GM18517 (cell line): ENCODE data around the gene IQCB1.
"Not testable (repeated sequence)": the region's sequence is repeated elsewhere in the genome, so short reads cannot be mapped to it uniquely, and the experiment has no call there.

Source experiments
- ATAC-seq: cut with Tn5 transposase; IDR thresholded peaks from one replicate; pipeline ENCODE4 v1.9.1; 2021; ENCODE audit warnings: mild to moderate bottlenecking, moderate library complexity; ENCODE audit not compliant: unreplicated experiment

IQCB1 gene, protein sequence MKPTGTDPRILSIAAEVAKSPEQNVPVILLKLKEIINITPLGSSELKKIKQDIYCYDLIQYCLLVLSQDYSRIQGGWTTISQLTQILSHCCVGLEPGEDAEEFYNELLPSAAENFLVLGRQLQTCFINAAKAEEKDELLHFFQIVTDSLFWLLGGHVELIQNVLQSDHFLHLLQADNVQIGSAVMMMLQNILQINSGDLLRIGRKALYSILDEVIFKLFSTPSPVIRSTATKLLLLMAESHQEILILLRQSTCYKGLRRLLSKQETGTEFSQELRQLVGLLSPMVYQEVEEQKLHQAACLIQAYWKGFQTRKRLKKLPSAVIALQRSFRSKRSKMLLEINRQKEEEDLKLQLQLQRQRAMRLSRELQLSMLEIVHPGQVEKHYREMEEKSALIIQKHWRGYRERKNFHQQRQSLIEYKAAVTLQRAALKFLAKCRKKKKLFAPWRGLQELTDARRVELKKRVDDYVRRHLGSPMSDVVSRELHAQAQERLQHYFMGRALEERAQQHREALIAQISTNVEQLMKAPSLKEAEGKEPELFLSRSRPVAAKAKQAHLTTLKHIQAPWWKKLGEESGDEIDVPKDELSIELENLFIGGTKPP

DNA sequence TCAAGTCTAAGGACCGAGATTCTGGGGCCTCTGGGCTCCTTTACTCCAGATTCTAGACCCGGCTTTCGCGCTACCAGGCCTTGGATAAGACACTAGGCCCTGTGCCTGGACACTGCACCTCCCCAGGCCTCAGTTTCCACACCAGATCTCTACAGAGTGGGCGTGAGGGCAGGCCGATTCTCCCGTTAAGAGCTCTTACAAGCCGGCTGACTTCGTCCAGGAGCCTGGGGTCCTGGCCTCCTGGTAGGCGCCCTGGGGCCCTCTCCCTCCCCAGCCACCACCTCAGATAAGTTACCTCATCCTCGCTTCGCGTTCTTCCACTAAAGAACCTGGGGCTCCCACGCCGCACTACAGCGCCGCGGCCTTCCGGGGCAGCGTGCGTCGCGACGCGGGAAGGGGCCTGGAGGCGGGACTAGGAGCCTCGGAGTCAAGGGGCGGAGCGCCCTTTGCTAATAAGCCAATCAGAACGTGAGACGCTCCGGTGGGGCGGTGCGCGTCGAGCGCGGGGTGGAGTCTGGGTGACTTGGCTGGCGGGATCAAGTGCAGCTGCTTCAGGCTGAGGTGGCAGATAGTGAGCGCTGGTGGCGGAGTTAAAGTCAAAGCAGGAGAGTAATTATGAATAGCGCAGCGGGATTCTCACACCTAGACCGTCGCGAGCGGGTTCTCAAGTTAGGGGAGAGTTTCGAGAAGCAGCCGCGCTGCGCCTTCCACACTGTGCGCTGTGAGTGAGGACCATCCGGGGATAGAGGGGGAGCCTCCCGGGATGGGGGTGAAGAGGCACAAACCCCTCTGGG, at the start of gene IQCB1, which contains the start of gene EAF2:
Gene IQCB1 (minus strand): TSS at position 390 of the 794 bp plus-strand sequence. CDS start 6,100 bp downstream, outside the sequence.
Gene EAF2 (plus strand): TSS at position 539 of the 794 bp plus-strand sequence. CDS start 77 bp downstream, at position 616.
- peak; percentile 97 for ATAC-seq

GRCh38 chr3:121883507-121883906, 48.6 kb upstream of the IQCB1 start:
- no peak for ATAC-seq

GRCh38 chr3:121878411-121878810, 43.6 kb upstream of the IQCB1 start:
- no peak for ATAC-seq

DNA sequence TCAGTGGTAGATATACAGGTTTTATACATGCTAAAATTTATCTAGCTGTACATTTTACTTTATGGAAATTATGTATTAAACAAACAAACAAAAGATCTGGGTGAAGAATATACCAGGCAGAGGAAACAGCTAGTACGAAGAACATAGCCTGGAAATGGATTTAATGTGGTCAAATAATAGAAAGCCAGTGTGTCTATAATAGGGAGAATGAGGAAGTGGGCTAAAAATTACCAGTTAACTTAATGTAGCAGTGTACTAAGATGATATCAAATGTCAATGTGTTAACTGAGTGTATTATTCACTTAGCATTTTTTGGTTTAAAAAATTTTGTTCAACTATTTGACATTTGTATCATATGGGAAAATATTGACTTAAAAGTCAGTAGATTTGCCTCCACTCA, 36.6 kb upstream of the IQCB1 start:
- ATAC-seq = no peak

DNA sequence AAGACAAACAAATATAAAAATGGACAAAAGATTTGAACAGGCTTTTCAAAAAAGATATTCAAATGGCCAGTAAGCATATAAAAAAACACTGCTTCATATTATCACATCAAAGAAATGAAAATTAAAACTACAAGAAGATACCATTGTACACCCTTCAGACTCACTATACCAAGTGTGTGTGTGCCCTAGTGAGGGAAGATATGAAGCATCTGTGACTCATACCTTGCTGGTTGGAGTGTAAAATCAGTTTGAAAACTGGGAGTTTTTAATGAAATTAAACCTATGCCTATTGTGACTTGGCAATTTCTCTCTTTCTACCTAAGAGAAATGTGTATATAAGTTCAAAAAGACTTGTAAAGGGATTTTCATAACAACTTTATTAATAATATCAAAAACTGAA, 35.9 kb upstream of the IQCB1 start:
- no peak for ATAC-seq

DNA sequence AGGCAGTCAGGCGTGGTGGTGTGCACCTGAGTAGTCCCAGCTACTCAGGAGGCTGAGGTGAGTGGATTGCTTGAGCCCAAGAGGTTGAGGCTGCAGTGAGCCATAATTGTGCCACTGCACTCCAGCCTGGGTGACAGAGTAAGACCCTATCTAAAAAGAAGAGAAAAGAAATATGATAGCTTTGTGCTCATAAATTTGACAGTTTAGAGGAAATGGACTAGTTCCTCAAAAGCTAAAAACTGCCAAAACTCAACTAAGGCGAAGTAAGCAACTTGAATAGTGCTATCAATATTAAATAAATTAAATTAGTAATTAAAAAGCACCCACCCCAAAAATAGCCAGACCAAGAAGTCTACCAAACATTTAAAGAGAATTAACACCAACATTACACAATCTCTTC, 34.9 kb upstream of the IQCB1 start:
- ATAC-seq = no peak

DNA sequence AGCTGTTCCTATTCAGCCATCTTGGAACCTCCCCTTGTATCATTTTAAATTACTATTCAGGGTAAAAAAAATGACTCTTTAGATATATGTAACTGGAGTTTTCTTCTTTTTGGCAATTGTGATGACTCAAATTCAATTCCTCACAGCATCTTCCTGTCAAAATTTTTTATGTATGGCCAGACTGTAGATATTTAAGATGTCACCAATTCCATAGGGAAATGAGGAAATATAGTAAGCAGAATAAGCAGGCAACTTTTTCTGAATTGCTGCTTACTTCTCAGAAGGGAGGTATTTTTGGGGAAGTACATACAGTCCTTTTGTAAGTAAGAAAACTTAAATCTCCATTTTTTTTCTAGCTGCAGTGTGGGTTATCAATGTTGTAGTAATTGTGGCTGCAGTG, 28.9 kb upstream of the IQCB1 start:
- ATAC-seq = no peak

- not testable (repeated sequence) for ATAC-seq
Measured at GRCh38 chr3:121863247-121863646, 28.4 kb upstream of the IQCB1 start.

DNA sequence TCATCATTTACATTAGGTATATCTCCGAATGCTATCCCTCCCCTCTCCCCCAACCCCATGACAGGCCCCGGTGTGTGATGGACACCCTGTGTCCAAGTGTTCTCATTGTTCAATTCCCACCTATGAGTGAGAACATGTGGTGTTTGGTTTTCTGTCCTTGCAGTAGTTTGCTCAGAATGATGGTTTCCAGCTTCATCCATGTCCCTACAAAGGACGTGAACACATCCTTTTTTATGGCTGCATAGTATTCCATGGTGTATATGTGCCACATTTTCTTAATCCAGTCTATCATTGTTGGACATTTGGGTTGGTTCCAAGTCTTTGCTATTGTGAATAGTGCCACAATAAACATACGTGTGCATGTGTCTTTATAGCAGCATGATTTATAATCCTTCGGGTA, 22.9 kb upstream of the IQCB1 start:
- ATAC-seq = not testable (repeated sequence)

DNA sequence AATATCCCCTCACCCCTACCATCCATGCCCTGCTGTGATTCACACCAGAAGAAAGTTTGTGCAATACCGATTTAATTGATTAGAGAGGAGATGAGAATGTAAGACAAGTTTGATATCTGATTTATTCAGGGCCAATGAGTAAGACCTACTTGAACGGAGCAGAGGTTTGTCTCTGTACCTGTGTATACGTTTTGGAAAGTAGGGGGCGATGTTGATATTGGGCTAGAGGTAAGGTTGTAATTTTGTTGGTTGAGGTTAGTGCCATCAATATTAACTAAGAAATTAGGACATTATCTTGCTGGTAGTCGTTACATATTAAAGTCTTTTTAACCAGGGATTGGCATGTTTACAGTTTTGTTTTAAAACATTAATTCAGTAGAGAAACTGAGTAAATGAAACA, 20.7 kb upstream of the IQCB1 start:
- no peak for ATAC-seq

DNA sequence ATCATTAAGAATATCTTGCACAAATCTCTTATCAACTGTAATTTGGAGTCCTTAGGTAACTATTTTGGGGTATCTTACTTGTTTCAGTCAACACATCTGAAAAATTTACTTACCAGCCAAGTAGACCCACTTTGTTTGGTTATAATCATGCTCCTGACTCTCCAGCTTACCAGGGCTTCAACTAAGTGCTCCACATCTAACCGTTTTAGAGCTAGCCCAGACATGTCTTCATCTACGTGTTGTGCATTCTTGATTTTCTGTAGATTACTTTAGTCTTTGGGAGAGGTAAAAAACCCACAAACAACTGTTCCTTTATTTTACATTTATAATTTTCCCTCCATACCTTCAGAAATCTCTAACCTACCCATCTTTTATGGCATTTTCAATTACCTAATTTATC, 17.4 kb upstream of the IQCB1 start:
- no peak for ATAC-seq

DNA sequence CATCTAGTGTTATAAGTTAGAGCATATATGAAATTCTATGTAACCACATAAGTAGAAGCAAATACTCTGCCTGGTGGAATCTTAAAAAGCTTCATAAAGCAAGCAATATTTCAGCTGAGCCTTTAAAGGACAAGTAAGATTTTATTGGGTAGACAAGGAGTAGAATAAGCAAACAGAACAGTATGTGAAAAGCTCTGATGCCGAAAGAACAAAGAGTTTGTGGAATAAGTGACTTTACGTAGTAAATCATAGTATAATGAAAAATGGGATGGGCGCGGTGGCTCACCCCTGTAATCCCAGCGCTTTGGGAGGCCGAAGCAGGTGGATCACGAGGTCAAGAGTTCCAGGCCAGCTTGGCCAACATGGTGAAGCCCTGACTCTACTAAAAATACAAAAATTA, 10.0 kb upstream of the IQCB1 start:
- ATAC-seq = no peak

DNA sequence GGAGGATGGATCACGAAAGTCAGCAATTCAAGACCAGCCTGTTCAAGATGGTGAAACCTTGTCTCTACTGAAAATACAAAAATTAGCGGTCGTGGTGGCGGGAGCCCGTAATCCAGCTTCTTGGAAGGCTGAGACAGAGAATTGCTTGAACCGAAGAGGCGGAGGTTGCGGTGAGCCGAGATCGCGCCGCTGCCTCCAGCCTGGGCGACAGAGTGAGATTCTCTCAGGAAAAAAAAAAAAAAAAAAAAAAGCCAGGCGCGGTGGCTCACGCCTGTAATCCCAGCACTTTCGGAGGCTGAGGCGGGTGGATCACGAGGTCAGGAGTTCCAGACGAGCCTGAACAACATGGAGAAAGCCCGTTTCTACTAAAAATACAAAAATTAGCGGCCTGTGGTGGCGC, 5.1 kb upstream of the IQCB1 start:
- ATAC-seq = no peak

- ATAC-seq = no peak
Measured at GRCh38 chr3:121836481-121836880, 1.6 kb upstream of the IQCB1 start.

GRCh38 chr3:121836064-121836463, 1.2 kb upstream of the IQCB1 start:
- ATAC-seq = no peak

DNA sequence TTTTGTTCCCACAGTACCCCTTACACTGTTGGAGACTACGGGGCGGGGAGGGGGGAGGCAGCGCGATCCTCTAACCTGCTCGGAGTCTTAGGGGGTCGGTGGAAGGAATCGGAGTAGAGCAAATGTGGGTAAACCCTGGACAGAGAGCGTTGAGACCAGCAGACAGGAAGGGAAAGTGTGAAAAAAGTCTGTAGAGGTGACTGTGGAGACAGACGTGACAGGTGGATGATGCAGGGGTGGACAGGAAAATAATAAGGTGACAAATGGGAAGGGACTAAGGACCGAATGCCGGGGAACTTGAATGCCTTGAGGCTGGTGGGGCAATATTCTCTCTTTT, 573 bp upstream of the IQCB1 start:
- ATAC-seq = peak; percentile 27

DNA sequence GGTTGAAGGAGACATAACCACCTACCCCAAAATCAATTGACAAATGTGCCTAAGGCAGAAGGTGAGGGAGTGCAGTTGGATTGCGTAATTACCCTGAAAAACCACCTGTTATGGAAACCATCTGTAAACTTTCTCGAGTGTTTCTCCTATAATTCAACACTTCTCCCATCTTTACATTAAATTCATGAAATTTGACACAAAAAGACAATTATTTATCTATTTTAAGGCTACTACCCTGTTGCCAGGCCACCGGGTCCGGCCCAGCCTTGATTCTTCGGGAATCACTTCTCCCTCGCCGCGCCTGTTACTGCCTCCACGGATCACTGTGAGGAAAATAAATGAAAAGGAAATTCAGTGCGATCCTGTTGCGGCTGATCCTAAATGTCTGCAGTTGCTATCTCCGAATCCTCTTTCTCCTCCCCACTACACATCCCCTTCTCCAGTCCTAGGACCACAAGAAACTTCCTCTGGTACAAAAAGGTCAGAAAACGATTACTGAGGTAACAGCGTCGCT, 646 bp downstream of the IQCB1 start:
- ATAC-seq = no peak

GRCh38 chr3:121822973-121823372, 11.9 kb downstream of the IQCB1 start:
- ATAC-seq = no peak

DNA sequence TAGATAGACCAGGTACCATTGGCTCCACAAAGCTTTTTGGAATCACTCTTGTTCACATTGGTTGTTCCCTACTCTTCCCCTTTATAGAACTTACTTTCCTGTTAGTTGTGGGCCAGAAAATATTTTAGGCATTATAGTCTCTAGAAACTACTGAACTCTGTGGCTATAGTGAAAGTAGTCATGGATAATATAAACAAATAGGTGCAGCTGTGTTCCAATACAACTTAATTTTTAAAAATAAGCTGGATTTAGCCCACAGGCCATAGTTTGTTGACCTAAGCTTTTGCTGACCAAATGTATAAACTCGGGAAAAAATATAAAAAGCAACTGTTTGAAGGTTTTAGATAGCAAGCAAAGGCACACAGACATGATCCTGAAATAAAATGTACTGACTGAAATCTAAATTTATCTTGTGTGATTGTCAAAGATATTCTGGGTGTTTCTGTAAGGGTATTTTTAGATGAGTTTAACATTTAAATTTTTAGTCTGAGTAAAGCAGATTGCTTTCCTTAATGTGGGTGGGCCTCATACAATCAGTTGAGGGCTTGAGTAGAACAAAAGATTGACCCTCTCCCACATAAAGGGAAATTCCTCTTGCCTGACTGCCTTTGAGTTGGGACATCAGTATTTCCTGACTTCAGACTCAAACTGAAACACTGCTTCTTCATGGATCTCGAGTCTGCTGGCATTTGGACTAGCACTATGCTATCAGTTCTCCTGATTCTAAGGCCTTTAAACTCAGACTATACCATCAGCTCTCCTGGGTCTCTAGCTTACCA, 13.2 kb downstream of the IQCB1 start:
- ATAC-seq = no peak

- ATAC-seq = no peak
Measured at GRCh38 chr3:121819236-121819635, 15.6 kb downstream of the IQCB1 start.

GRCh38 chr3:121818578-121818977, 16.3 kb downstream of the IQCB1 start:
- ATAC-seq = no peak
